Breast epithelium (tissue), 4 donors: ENCODE measurements around the gene OBSCN. TPM values are rescaled to one million over a fixed set of nuclear protein-coding genes. Genes with fewer than 3 reads are reported as not detected.

Experiments used
- DNase-seq, 2 donors: peaks; one replicate each; pipeline ENCODE4 v3.0.0-alpha.2; 2019; ENCODE audit warnings: low spot score in 2 of 2
- H3K27ac ChIP-seq, 2 donors: fragments of 200-600 bp; sonication (generic) in 1 of 2; one replicate each; pipeline ENCODE4 v1.5.1; 2016 to 2019; ENCODE audit warnings: mild to moderate bottlenecking in 1 of 2
- H3K27me3 ChIP-seq, 2 donors: fragments of 200-600 bp; sonication (generic) in 1 of 2; one replicate each; pipeline versions ENCODE4 v1.5.1 to v1.6.0; 2017 to 2019; ENCODE audit warnings: control low read depth in 1 of 2, mild to moderate bottlenecking in 1 of 2
- H3K36me3 ChIP-seq: fragments of 200-600 bp; one replicate; pipeline ENCODE4 v1.5.1; 2019
- H3K4me1 ChIP-seq, 2 donors: fragments of 200-600 bp; sonication (generic); one replicate each; pipeline ENCODE4 v1.5.1; 2016 to 2019; ENCODE audit warnings: control low read depth in 1 of 2
- H3K4me3 ChIP-seq, 3 donors: fragments of 200-600 bp; sonication (generic); 1 replicate in 2 of 3; 2 replicates in 1 of 3; pipeline ENCODE4 v1.5.1; 2016 to 2019; ENCODE audit warnings: mild to moderate bottlenecking in 3 of 3, moderate library complexity in 2 of 3
- H3K9me3 ChIP-seq, 2 donors: fragments of 200-600 bp; sonication (generic) in 1 of 2; one replicate each; pipeline ENCODE4 v1.5.1; 2016 to 2019; ENCODE audit warnings: control low read depth in 1 of 2
- CTCF ChIP-seq, 3 donors: fragments of 450-650 bp; IDR thresholded peaks; one replicate each; pipeline ENCODE4 v1.5.1; 2016 to 2017; ENCODE audit warnings: antibody characterized with exemption in 3 of 3, mild to moderate bottlenecking in 3 of 3, moderate library complexity in 3 of 3
- POLR2A ChIP-seq: fragments of 450-650 bp; IDR thresholded peaks from one replicate; pipeline ENCODE4 v1.6.1; 2016; ENCODE audit warnings: antibody characterized with exemption, mild to moderate bottlenecking, moderate library complexity
- POLR2AphosphoS5 ChIP-seq, 3 donors: sonication (generic); formaldehyde crosslinking; IDR thresholded peaks; one replicate each; pipeline ENCODE4 v1.6.1; 2017; ENCODE audit warnings: antibody characterized with exemption in 3 of 3
- intact Hi-C: fragments of 100-400 bp; cut with DNase I; formaldehyde crosslinking; loops from one replicate; pipeline ENCODE4 v1.15.1; 2023; ENCODE audit warnings: low total_unique reads
- total RNA-seq, 3 donors: library from RNA; depleted of rRNA; stranded (reverse); fragments of >200 nt; gene quantifications; one replicate each; pipeline ENCODE4 v1.1.0, GENCODE V29; 2016

The OBSCN gene
- total RNA-seq, 3 donors from 2014 or later: 3.0 to 40.0 (median 27.9) TPM

- TF ChIP-seq POLR2AphosphoS5 (IDR thresholded peaks at IDR 0.05) (no peak), CTCF (IDR thresholded peaks at IDR 0.05) (no peak), POLR2A (no peak)
- intact Hi-C loops: loop anchor here (10.0 kb wide), 1 partner anchor 185 kb away; the partner anchor contains the start of gene ARF1
- H3K36me3 ChIP-seq: no peaks in the 10 kb centered on the region
- no peaks in the 10 kb centered on the region for H3K27me3 ChIP-seq
- no peaks in the 10 kb centered on the region for H3K9me3 ChIP-seq
- H3K4me1 ChIP-seq: no peaks in the 10 kb centered on the region
- H3K27ac ChIP-seq: no peak overlapping the region
- no peak overlapping the region for H3K4me3 ChIP-seq
- no peak for DNase-seq
Observed at GRCh38 chr1:228270032-228270431, 62.2 kb downstream of the OBSCN start.

GRCh38 chr1:228271701-228272251 is 63.9 kb downstream of the OBSCN start:
- no peaks in the 10 kb centered on the region for H3K4me1 ChIP-seq
- TF ChIP-seq POLR2AphosphoS5 (IDR thresholded peaks at IDR 0.05) (no peak), CTCF (IDR thresholded peaks at IDR 0.05) (no peak)
- DNase-seq: no peak
- H3K27me3 ChIP-seq: no peaks in the 10 kb centered on the region
- no peaks in the 10 kb centered on the region for H3K36me3 ChIP-seq
- no peak overlapping the region for H3K27ac ChIP-seq
- intact Hi-C loops: loop anchor here (10.0 kb wide), 1 partner anchor 187 kb away; the partner anchor contains the start of gene ARF1
- no peak overlapping the region for H3K4me3 ChIP-seq
- no peaks in the 10 kb centered on the region for H3K9me3 ChIP-seq

GRCh38 chr1:228272331-228272791 is 64.5 kb downstream of the OBSCN start:
- Histone ChIP-seq H3K36me3 (no peaks in the 10 kb centered on the region), H3K27ac (no peak overlapping the region), H3K4me3 (no peak overlapping the region), H3K4me1 (no peaks in the 10 kb centered on the region), H3K9me3 (no peaks in the 10 kb centered on the region), H3K27me3 (no peaks in the 10 kb centered on the region)
- DNase-seq: no peak
- intact Hi-C loops: loop anchor here (10.0 kb wide), 1 partner anchor 188 kb away; the partner anchor contains the start of gene ARF1
- no peak for TF ChIP-seq CTCF (IDR thresholded peaks at IDR 0.05)
- TF ChIP-seq POLR2A: no peak
- TF ChIP-seq POLR2AphosphoS5 (IDR thresholded peaks at IDR 0.05): no peak

DNA sequence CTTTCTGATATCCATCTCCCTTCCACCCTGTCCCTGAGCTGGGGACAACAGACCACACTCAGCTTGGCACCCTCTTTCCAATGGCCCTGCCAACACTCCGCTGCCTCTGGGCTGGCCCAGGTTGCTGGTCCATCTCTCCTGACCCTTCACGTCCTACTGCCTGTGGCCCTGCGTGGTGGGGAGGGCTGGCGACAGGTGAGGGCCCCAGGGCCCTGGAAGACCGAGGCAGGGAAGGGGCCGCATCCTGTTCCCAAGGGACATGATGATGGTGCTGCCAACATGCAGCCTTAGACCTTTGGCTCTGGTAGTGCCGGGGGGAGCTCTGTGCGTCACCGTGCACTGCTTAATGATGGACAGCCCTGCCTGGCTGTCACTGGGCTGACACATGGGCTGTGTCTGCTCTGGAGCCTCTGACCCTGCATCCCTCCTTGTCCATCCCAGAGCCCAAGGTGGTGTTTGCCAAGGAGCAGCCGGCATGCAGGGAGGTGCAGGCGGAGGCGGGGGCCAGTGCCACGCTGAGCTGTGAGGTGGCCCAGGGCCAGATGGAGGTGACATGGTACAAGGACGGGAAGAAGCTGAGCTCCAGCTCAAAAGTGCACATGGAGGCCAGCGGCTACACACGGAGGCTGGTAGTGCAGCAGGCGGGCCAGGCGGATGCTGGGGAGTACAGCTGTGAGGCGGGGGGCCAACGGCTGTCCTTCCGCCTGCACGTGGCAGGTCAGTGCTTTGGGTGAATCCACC is 65.2 kb downstream of the OBSCN start:
- intact Hi-C loops: loop anchor here (10.0 kb wide), 1 partner anchor 188 kb away; the partner anchor contains the start of gene ARF1
- Histone ChIP-seq H3K36me3 (no peaks in the 10 kb centered on the region), H3K9me3 (no peaks in the 10 kb centered on the region), H3K4me1 (no peaks in the 10 kb centered on the region), H3K4me3 (no peak overlapping the region), H3K27ac (no peak overlapping the region), H3K27me3 (no peaks in the 10 kb centered on the region)
- TF ChIP-seq POLR2AphosphoS5 (IDR thresholded peaks at IDR 0.05) (no peak), POLR2A (no peak), CTCF (IDR thresholded peaks at IDR 0.05) (no peak)
- no peak for DNase-seq
